Embryonic facial prominence (tissue), 1 donor: ENCODE measurements around the gene RNASEH2C.
"Not testable (repeated sequence)": the region's sequence is repeated elsewhere in the genome, so short reads cannot be mapped to it uniquely, and the experiment has no call there.

Experiments
- DNase-seq: peaks from one replicate; pipeline ENCODE4 v3.0.0-alpha.2; 2016; ENCODE audit errors: extremely low spot score

The RNASEH2C gene

GRCh38 chr11:65685981-65686380 is 34.6 kb downstream of the RNASEH2C start:
- DNase-seq: no peak

DNA sequence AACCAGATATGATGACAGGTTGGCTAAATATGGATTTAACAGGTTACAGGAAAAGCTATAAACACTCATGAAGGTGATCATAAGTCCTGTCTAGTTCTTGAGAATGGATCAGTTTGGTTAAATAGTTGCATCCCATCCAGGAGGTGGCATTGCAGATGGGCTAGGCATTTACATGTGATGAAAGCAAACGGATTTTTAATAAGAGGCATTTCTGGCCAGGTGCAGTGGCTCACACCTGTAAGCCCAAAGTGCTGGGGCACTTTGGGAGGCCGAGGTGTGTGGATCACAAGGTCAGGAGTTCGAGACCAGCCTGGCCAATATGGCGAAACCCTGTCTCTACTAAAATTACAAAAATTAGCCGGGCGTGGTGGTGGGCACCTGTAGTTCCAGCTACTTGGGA is 37.1 kb downstream of the RNASEH2C start:
- DNase-seq: not testable (repeated sequence)

DNA sequence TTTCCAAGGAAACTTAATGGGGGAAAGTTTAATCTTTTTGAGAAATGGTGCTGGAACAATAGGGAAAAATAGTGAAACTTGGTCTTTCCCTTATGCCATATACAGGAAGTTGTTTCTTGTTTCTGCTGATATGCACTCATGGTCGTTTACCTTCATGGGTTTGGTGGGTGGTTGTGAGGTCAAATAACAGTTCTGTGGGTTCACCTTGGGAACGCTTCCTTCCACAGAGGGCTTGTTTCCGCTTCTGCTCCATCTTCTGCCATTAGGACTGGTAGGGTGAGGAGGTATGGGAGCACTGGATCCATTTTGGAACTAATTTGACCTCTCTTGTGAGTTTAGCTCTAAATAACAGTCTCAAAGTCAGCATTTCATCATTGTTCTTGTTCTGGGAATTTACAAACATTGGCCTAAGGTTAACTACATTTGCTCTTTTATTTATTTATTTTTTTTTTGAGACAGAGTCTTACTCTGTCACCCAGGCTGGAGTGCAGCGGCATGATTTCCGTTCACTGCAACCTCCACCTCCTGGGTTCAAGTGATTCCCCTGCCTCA is 40.3 kb downstream of the RNASEH2C start:
- DNase-seq: no peak

DNA sequence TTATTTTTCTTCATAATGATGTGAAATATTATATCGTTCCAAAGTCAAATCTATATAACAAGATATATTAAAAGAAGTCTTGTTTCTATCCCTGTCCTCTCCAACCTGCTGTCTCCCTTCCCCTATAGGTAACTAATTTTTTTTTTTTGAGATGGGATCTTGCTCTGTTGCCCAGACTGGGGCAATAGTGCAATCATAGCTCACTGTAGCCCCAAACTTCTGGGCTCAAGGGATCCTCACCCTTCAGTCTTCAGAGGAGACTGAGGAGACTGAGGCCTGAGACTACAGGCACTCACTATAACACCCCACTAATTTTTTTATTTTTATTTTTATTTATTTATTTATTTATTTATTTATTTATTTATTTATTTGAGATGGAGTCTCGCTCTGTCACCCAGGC is 47.6 kb downstream of the RNASEH2C start:
- DNase-seq: no peak

DNA sequence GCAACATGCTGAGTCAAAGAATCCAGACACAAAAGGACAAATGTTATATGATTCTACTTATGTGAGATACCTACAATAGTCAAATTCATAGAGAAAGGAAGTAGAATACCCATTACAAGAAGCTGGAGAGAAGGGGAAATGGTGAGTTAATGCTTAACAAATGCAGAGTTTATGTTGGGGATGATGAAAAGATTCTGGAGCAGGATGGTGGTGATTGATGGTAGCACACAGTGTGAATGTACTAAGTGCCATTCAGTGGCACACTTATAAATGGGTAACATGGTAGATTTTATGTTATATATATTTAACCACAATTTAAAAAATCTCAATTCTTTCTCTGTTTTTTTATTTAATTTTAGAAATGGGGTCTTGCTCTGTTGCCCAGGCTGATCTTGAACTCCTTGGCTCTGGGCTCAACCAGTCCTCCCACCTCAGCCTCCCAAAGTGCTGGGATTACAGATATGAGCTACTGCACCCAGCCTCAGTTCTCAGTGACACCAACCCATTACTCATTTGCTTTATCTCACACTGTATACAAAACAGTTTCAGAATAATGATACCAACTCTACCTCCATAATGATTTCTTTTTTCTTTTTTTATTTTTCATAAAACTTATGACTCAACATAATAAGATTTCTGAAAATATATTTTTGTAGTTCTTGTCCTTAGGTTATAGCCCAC is 48.3 kb downstream of the RNASEH2C start:
- no peak for DNase-seq
